Hepatocyte (in vitro differentiated cells): ENCODE results near the gene RBMS1.

Source experiments
- CTCF ChIP-seq: fragments of 200-600 bp; sonication (generic); IDR thresholded peaks from 2 replicates; pipeline ENCODE4 v1.5.1; 2016; ENCODE audit warnings: antibody characterized with exemption, mild to moderate bottlenecking; ENCODE audit not compliant: poor library complexity
- EZH2 ChIP-seq: fragments of 200-600 bp; sonication (generic); IDR thresholded peaks from 2 replicates; pipeline ENCODE4 v1.6.1; 2016; ENCODE audit warnings: antibody characterized with exemption, mild to moderate bottlenecking, borderline replicate concordance
- EZH2phosphoT487 ChIP-seq: fragments of 200-600 bp; sonication (generic); IDR thresholded peaks from one replicate; pipeline ENCODE4 v1.6.1; 2018; ENCODE audit warnings: antibody characterized with exemption, mild to moderate bottlenecking, low read depth, moderate library complexity; ENCODE audit not compliant: unreplicated experiment, severe bottlenecking

- TF ChIP-seq CTCF = no peak
- no peak for TF ChIP-seq EZH2
- TF ChIP-seq EZH2phosphoT487 = no peak
These were observed 4.5 kb upstream of the RBMS1 start for GRCh38 chr2:160498137-160498536.
